GM12878 (cell line): ENCODE measurements around the gene CHD1L. TPM values are rescaled to one million over a fixed set of nuclear protein-coding genes. Genes with fewer than 3 reads are reported as not detected.

Source experiments
- ATAC-seq: fragments of 200-7000 bp; cut with Tn5 transposase; 3 replicates; pipeline ENCODE4 v1.9.1; 2020; ENCODE audit warnings: mild to moderate bottlenecking, moderate library complexity
- BruUV-seq: library from RNA; stranded (reverse); fragments of 400-500 nt; replicated peaks from 2 replicates; lab custom pipeline; 2021; lab: Mats Ljungman, UMichigan
- CTCF ChIA-PET: fragments of 300-600 bp; sonication (Branson Sonifier 250); formaldehyde crosslinking; extraction: SDS; loops from one replicate; lab custom pipeline; 2021; ENCODE audit warnings: inconsistent platforms; lab: Yijun Ruan, JAX
- POLR2A ChIA-PET: fragments of 350-600 bp; formaldehyde crosslinking; extraction: SDS; loops from one replicate; lab custom pipeline; 2021; ENCODE audit warnings: inconsistent platforms; lab: Charles Lee
- RAD21 ChIA-PET: fragments of 300-600 bp; sonication (Branson Sonifier 250); formaldehyde crosslinking; loops from one replicate; lab custom pipeline; 2023; ENCODE audit warnings: antibody characterized with exemption; ENCODE audit not compliant: unreplicated experiment; lab: Charles Lee
- SMC1A ChIA-PET: fragments of 300-600 bp; sonication (Branson Sonifier 250); formaldehyde crosslinking; loops from one replicate; lab custom pipeline; 2023; ENCODE audit not compliant: unreplicated experiment, uncharacterized antibody; lab: Charles Lee
- DNase-seq: peaks from one replicate; pipeline ENCODE4 v3.0.0-alpha.2; 2011; ENCODE audit warnings: low read depth, low spot score
- FAIRE-seq: peaks from 3 replicates; lab custom pipeline; 2011; peaks lifted over from hg19 to GRCh38; lab: Jason Lieb, UNC
- H2AFZ ChIP-seq: 2 replicates; pipeline ENCODE4 v1.6.0; 2011; ENCODE audit warnings: low read depth, low read length, control low read depth; ENCODE audit not compliant: control insufficient read depth
- H3K27ac ChIP-seq: 2 replicates; pipeline ENCODE4 v1.5.1; 2011; ENCODE audit warnings: control low read depth; ENCODE audit not compliant: control insufficient read depth, insufficient read depth
- H3K27me3 ChIP-seq, 2 experiments: replicated peaks in 1 of 2; 2 replicates each; pipeline versions ENCODE4 v1.6.0 to v1.6.1; 2011; ENCODE audit warnings: low read length in 1 of 2; ENCODE audit not compliant: control insufficient read depth in 2 of 2, insufficient read depth in 2 of 2
- H3K36me3 ChIP-seq, 2 experiments: 2 replicates each; pipeline ENCODE4 v1.5.1; 2011; ENCODE audit warnings: low read length in 1 of 2; ENCODE audit not compliant: control insufficient read depth in 2 of 2, insufficient read depth in 2 of 2
- H3K4me1 ChIP-seq: 2 replicates; pipeline ENCODE4 v1.6.1; 2011; ENCODE audit warnings: mild to moderate bottlenecking, low read length, moderate library complexity, mixed read lengths; ENCODE audit not compliant: control insufficient read depth, insufficient read depth
- H3K4me2 ChIP-seq: 2 replicates; pipeline ENCODE4 v1.6.0; 2011; ENCODE audit warnings: control low read depth; ENCODE audit not compliant: control insufficient read depth, insufficient read depth
- H3K4me3 ChIP-seq: fragments of 200-600 bp; sonication (generic); 2 replicates; pipeline ENCODE4 v1.5.1; 2016
- H3K79me2 ChIP-seq: 2 replicates; pipeline ENCODE4 v1.6.0; 2011; ENCODE audit warnings: low read length; ENCODE audit not compliant: control insufficient read depth, insufficient read depth
- H3K9ac ChIP-seq: 2 replicates; pipeline ENCODE4 v1.8.0; 2011; ENCODE audit warnings: low read length, control low read depth, mixed read lengths; ENCODE audit not compliant: control insufficient read depth, insufficient read depth
- H3K9me3 ChIP-seq: replicated peaks from 3 replicates; pipeline ENCODE4 v1.5.1; 2011; ENCODE audit warnings: mild to moderate bottlenecking, low read length; ENCODE audit not compliant: control insufficient read depth, insufficient read depth
- H4K20me1 ChIP-seq: 2 replicates; pipeline ENCODE4 v1.6.0; 2011; ENCODE audit not compliant: control insufficient read depth, insufficient read depth
- BACH1 ChIP-seq: fragments of 450-650 bp; IDR thresholded peaks from 2 replicates; pipeline ENCODE4 v1.6.1; 2017; ENCODE audit warnings: mild to moderate bottlenecking, borderline replicate concordance
- MLLT1 ChIP-seq: fragments of 450-650 bp; IDR thresholded peaks from 2 replicates; pipeline ENCODE4 v1.6.1; 2016; ENCODE audit warnings: mild to moderate bottlenecking
- ZNF207 ChIP-seq: fragments of 450-650 bp; IDR thresholded peaks from 2 replicates; pipeline ENCODE4 v1.6.1; 2014; ENCODE audit warnings: antibody characterized with exemption, mild to moderate bottlenecking, borderline replicate concordance
- WGBS: methylation state at CpG from one replicate; pipeline ENCODE4 v1.1.6; 2016; ENCODE audit warnings: low lambda C conversion rate; ENCODE audit not compliant: insufficient replicate concordance, insufficient coverage; ENCODE audit errors: missing lambda C conversion rate; 5-methylcytosine and 5-hydroxymethylcytosine counted together
- in situ Hi-C: fragments of 300-500 bp; cut with MboI; formaldehyde crosslinking; loops from 9 replicates; pipeline ENCODE4 v1.14.3; 2018; ENCODE audit warnings: mixed read lengths
- intact Hi-C: fragments of 100-400 bp; cut with micrococcal nuclease; formaldehyde crosslinking; loops from one replicate; pipeline ENCODE4 v1.14.2; 2022; ENCODE audit not compliant: unreplicated experiment
- polyA plus RNA-seq, 11 experiments: library from polyadenylated mRNA; depleted of rRNA in 4 of 11; unstranded in 6 of 11; stranded (reverse) in 5 of 11; fragments of >200 nt; fragmentation: Nextera tagmentation in 4 of 11; fragmentation: Illumina TruSeq in 1 of 11; extraction: Ambion mirVana in 4 of 11; extraction: Trizol in 1 of 11; gene quantifications; 1 replicate in 1 of 11; 2 replicates in 10 of 11; pipeline versions ENCODE4 v1.2.1 to v1.2.3, GENCODE V29; 2011 to 2016; ENCODE audit warnings: inconsistent platforms in 2 of 11, missing spikeins in 2 of 11, low read depth in 1 of 11
- total RNA-seq, 4 experiments: library from RNA; depleted of rRNA in 3 of 4; stranded (reverse); fragments of >200 nt in 3 of 4; fragmentation: Illumina TruSeq in 1 of 4; extraction: Trizol in 1 of 4; gene quantifications; 2 replicates each; pipeline versions ENCODE4 v1.2.1 to v1.2.3, GENCODE V29; 2013 to 2021
- TF ChIP-seq, protein P1 (sequence below): fragments of 450-650 bp; formaldehyde crosslinking; IDR thresholded peaks from 2 replicates; pipeline ENCODE4 v1.4.0; 2022; ENCODE audit warnings: mild to moderate bottlenecking, moderate library complexity

The CHD1L gene
- total and polyA plus RNA-seq, 10 of the 15 experiments (the other 5 are each of a cell fraction or from before 2014, with no cell fraction given), result 21.2 to 54.2 (median 44.5) TPM

GRCh38 chr1:147272042-147272441 lies 29.6 kb downstream of the CHD1L start:
- H4K20me1 ChIP-seq, result no peaks in the 10 kb centered on the region
- H3K79me2 ChIP-seq, result no peaks in the 10 kb centered on the region
- POLR2A ChIA-PET, result no interaction called here
- peaks cover 4 to 42% of the 10 kb centered on the region in 2 experiments for H3K36me3 ChIP-seq
- DNase-seq (no peak), FAIRE-seq (no peak), ATAC-seq (no peak)
- RAD21 ChIA-PET, result interaction anchor here (0.9 to 5.2 kb wide), 2 partner anchors 117 to 620 kb away, joined by 3 to 52 read pairs; no protein-coding TSS in a partner anchor
- no peak overlapping the region for H3K9ac ChIP-seq
- SMC1A ChIA-PET, result interaction anchor here (1.0 to 2.8 kb wide), 2 partner anchors 117 to 118 kb away, joined by 4 to 48 read pairs; no protein-coding TSS in a partner anchor
- no peaks in the 10 kb centered on the region for H3K27me3 ChIP-seq
- H3K4me3 ChIP-seq, result no peak overlapping the region
- H2AFZ ChIP-seq, result no peak overlapping the region
- no peak overlapping the region for H3K27ac ChIP-seq
- no peaks in the 10 kb centered on the region for H3K4me1 ChIP-seq
- WGBS, result 72% methylated on average over 3 of the region's 3 CpGs
- no TSS peak for BruUV-seq
- intact Hi-C loops (loop anchor here (2.0 to 5.0 kb wide), 2 partner anchors 355 to 621 kb away; no protein-coding TSS in a partner anchor), in situ Hi-C loops (loop anchor here (10.0 kb wide), 1 partner anchor 363 kb away; no protein-coding TSS in a partner anchor)
- no peak overlapping the region for H3K4me2 ChIP-seq
- CTCF ChIA-PET, result interaction anchor here (0.7 to 8.7 kb wide), 4 partner anchors 15 to 117 kb away, joined by 3 to 107 read pairs (median 19); no protein-coding TSS in a partner anchor
- TF ChIP-seq ZNF207 (no peak), MLLT1 (no peak), BACH1 (no peak)
- TF ChIP-seq, protein P1, sequence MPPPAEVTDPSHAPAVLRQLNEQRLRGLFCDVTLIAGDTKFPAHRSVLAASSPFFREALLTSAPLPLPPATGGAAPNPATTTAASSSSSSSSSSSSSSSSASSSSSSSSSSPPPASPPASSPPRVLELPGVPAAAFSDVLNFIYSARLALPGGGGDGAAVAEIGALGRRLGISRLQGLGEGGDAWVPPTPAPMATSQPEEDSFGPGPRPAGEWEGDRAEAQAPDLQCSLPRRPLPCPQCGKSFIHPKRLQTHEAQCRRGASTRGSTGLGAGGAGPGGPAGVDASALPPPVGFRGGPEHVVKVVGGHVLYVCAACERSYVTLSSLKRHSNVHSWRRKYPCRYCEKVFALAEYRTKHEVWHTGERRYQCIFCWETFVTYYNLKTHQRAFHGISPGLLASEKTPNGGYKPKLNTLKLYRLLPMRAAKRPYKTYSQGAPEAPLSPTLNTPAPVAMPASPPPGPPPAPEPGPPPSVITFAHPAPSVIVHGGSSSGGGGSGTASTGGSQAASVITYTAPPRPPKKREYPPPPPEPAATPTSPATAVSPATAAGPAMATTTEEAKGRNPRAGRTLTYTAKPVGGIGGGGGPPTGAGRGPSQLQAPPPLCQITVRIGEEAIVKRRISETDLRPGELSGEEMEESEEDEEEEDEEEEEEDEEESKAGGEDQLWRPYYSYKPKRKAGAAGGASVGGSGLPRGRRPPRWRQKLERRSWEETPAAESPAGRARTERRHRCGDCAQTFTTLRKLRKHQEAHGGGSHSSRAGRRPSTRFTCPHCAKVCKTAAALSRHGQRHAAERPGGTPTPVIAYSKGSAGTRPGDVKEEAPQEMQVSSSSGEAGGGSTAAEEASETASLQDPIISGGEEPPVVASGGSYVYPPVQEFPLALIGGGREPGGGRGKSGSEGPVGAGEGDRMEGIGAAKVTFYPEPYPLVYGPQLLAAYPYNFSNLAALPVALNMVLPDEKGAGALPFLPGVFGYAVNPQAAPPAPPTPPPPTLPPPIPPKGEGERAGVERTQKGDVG, result no peak
- TF ChIP-seq, all 136 proteins: peak for 0
- H3K9me3 ChIP-seq, result no peaks in the 10 kb centered on the region
